Measurements from ENCODE around the gene ULK2.

GRCh38 chr17:19755821-19756510 is 111.8 kb downstream of the ULK2 start:
- TF ChIP-seq CTCF (IDR thresholded peaks at IDR 0.05) (no peak), POLR2A (IDR thresholded peaks at IDR 0.05) (no peak)

Measured in testis (tissue), 2 donors.